NCI-H460 (cell line): ENCODE data around the gene NCAM1. TPM values are rescaled to one million over a fixed set of nuclear protein-coding genes. Genes with fewer than 3 reads are reported as not detected.

ENCODE experiments used
- DNase-seq: peaks from one replicate; pipeline ENCODE4 v3.0.0-alpha.2; 2016; ENCODE audit warnings: low read depth; ENCODE audit errors: extremely low read depth
- total RNA-seq: library from RNA; depleted of rRNA; stranded (reverse); fragments of >200 nt; shearing (Covaris generic); gene quantifications from 2 replicates; pipeline ENCODE4 v1.2.3, GENCODE V29; 2014

NCAM1 gene
- total RNA-seq, 1 experiment from 2014 or later = 19.8 TPM

DNA sequence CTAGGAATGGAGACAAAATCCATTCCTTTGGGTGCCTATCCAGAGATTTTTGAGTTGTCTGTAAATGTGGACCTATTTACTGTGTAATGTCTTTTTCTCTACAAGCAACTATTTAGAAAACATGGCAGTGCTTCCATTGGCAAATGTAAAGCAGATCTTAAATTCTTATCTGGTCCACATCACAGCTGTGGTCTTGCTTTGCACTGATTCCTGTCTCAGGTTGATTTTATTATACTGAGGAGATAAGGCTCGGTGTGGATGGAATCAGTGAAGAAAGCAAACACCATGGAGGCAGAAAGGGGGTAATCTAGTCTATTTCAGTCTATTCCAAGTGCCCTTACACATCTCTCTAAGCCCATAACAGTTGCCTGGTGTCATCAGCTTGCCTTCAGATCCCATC is 160.5 kb downstream of the NCAM1 start:
- no peak for DNase-seq

- no peak for DNase-seq
Observed at GRCh38 chr11:113124006-113124405, 162.8 kb downstream of the NCAM1 start.

- DNase-seq = no peak
Observed at GRCh38 chr11:113124578-113124977, 163.4 kb downstream of the NCAM1 start.

GRCh38 chr11:113129261-113129992 is 168.2 kb downstream of the NCAM1 start:
- no peak for DNase-seq

DNA sequence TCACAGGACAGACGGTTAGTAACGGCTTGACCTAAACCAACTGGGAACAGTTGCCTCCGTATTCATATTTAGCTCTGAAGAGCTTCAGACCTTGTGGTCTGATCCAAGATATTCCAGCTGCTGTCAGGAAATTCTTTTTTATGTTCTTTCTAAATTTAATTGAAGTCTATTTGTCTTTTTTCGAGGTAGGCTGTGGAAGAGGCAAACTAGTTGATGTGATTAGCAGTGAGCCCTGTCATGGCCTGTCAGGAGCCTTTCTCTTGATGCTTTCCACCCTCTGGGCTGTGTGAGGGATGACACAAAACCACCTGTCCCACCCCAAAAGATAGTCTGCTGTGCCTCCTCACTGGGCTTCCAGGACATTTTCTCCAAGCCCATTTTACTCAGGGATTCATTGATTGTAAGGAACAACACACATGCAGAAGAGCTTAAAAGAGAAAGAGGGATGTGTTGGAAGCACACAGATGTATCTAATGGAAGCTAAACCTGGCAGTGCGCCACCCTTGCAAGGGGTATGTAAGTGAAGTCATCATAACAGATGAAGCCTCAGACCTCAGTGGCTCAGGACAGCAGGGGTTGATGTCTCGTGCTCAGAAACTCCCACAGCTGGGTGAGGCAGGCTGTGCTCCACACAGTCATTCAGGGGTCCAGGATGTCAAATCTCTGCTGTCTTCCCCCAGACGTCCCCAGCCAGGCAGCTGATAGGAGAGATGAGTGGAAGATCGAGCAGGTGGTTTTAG is 170.0 kb downstream of the NCAM1 start:
- DNase-seq = no peak

- no peak for DNase-seq
Observed at GRCh38 chr11:113133071-113133470, 171.9 kb downstream of the NCAM1 start.

- DNase-seq = no peak
Observed at GRCh38 chr11:113134626-113135025, 173.4 kb downstream of the NCAM1 start.

DNA sequence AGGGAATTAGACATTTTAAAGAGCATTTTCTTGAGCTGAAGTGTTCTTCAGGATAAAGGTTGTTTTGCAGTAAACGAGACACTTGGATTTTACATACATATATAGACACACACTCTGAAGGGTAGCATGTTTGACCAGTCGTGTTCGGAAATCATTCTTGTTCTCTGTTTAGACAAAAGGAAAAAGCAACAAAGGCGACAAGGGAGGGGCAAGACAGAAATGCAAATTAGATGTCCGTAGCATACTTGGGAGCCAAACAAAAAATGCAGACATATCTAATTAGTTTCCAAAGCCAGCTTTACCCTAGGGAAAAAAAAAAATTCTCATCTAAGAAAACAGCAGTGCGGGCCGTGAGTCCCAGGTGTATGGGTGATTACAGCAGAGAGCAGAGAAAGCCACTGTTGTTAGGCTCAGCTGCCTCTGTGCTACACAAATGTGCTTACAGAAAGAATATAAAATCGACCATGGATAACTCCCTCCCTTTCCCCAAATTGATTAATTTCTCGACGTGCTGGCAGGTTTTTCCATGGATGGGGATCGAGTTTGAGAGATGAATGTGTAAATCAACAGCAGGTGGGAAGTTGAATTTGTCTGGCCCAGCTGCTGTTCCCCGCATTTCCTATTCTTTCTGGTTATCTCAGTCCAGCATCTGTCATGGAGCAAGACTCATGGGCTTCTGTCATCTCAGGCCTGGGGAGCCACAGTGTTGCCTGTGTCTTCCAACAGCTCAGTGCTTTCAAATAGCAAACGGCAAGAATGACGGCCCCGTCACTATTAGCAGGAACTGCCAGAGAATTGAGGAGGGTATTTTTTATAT is 176.7 kb downstream of the NCAM1 start:
- no peak for DNase-seq

GRCh38 chr11:113138731-113139130 is 177.5 kb downstream of the NCAM1 start:
- no peak for DNase-seq

DNA sequence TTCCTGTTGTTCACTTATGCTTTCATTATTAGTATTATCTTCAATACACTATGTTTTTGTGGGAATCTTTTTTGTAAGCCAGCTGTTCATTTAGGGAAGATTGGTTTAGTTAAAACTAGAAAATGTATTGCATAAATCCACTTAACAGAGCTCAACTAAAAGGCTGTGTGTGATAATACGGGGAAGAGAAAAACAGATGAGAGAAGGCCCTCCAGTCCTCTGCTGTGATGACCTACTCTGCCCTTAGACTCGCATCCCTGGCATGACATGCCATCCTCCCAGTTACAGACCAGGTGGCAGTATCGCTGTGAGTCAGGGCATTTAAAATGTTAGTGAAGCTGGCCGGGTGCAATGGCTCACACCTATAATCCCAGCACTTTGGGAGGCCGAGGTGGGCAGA is 179.8 kb downstream of the NCAM1 start:
- DNase-seq = no peak

GRCh38 chr11:113142508-113142907 is 181.3 kb downstream of the NCAM1 start:
- no peak for DNase-seq

DNA sequence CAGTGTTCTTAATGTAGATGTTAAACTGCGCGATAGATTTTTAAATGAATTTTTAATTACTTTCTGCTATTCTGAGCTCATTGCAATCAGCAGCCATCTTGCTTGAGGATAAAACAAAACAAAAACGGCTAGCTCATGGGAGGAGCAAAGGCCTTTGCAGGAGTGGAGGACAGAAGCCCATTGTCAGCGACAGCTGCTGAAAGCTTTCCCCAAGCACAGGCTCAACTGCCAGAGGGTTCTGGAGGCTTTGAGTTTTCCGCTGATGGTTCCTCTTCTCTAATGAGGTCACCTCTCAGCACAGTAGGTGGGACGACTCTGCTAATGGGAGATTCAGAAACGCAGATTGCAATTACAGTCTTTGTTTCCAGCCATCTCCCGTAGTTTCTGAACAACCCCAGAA is 186.0 kb downstream of the NCAM1 start:
- DNase-seq = no peak

- no peak for DNase-seq
Observed at GRCh38 chr11:113148076-113148475, 186.9 kb downstream of the NCAM1 start.

DNA sequence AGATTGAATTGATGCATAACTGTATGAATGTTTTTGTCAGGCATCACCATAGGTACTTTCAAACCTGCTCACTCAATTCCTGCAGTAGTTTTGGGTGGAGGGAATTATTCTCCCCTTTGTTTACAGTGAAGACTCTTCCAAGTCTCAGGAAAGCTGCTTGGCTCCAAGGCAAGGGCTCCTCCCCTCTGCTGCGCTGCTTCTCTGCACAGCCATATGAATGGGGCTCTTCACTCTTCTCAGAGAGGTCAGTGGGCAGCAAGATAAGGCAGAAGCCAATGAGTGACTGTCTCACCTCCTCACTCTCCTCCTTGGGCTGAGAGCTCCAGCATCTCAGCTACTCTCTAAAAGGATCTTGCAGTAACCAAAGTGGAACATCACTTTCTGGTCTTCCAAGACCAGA is 187.4 kb downstream of the NCAM1 start:
- no peak for DNase-seq

GRCh38 chr11:113151521-113151920 is 190.3 kb downstream of the NCAM1 start:
- DNase-seq = no peak

DNA sequence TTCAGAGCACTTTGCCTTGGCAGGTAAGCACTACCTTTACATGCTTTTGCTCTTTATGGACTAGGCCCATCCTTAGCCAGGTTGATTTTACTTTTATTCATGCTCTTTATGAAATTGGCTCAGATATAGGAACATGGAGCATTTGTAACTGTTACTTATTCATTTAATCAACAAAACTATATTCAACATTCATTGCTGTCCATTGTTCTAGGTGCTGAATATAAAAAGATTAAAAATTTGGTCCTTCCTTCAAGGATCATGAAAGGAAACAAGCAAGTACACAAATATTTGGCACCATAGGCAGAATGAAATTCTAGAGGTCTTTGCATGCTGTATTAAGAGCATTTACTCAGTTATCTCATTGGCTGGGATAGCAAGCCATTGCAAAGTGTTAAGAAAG is 191.3 kb downstream of the NCAM1 start:
- DNase-seq = no peak

GRCh38 chr11:113153847-113154246 is 192.6 kb downstream of the NCAM1 start:
- no peak for DNase-seq

GRCh38 chr11:113159988-113160807 is 199.0 kb downstream of the NCAM1 start:
- no peak for DNase-seq

DNA sequence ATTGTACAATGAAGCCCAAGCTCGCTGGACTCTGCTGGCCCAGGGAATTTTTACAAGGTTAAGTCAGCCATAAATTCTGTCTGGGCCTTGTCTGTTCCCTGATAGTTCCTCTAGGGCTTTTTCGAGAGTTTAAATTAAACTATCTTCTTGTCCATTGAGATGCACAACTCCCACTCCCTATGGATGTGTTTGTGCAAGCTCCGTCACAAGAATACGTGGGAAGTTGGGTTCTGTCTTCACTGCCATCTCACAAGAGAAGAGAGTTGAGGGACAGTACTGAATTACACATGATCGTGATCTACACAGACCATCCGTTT is 199.5 kb downstream of the NCAM1 start:
- no peak for DNase-seq

- DNase-seq = no peak
Observed at GRCh38 chr11:113161711-113162591, 200.7 kb downstream of the NCAM1 start.
